AG04450 (cell line): ENCODE results near the gene EEPD1. TPM values are rescaled to one million over a fixed set of nuclear protein-coding genes. Genes with fewer than 3 reads are reported as not detected.
"Not testable (repeated sequence)": the region's sequence is repeated elsewhere in the genome, so short reads cannot be mapped to it uniquely, and the experiment has no call there.

Experiments used
- CTCF ChIA-PET: fragments of 300-600, 350-600 bp; formaldehyde crosslinking; extraction: SDS; loops from one replicate; lab custom pipeline; 2022; ENCODE audit warnings: antibody characterized with exemption, inconsistent platforms; lab: Charles Lee
- POLR2A ChIA-PET: fragments of 350-600 bp; formaldehyde crosslinking; extraction: SDS; loops from one replicate; lab custom pipeline; 2021; ENCODE audit warnings: antibody characterized with exemption, inconsistent platforms; lab: Yijun Ruan, JAX
- DNase-seq: peaks from one replicate; pipeline ENCODE4 v3.0.0-alpha.2; 2011; ENCODE audit warnings: low read depth, low spot score
- H3K27ac ChIP-seq: one replicate; pipeline ENCODE4 v1.5.1; 2012; ENCODE audit warnings: low read depth, low read length, control low read depth
- H3K27me3 ChIP-seq: one replicate; pipeline ENCODE4 v1.6.0; 2012; ENCODE audit warnings: low read length; ENCODE audit not compliant: control insufficient read depth, insufficient read depth
- H3K4me3 ChIP-seq: 2 replicates; pipeline ENCODE4 v1.5.1; 2011; ENCODE audit warnings: mild to moderate bottlenecking, low read depth, low read length, control low read depth
- H3K9me3 ChIP-seq: 2 replicates; pipeline ENCODE4 v1.5.1; 2012; ENCODE audit warnings: low read length; ENCODE audit not compliant: control insufficient read depth, insufficient read depth
- polyA plus RNA-seq: library from polyadenylated mRNA; depleted of rRNA; stranded (reverse); fragments of >200 nt; gene quantifications from 2 replicates; pipeline ENCODE4 v1.2.3, GENCODE V29; 2011
- TF ChIP-seq, protein P1 (sequence below): IDR thresholded peaks from 2 replicates; pipeline ENCODE4 v1.5.1; 2011; ENCODE audit warnings: low read depth, low read length, control low read depth, inconsistent platforms

EEPD1 gene
- polyA plus RNA-seq, 1 experiment = 21.1 TPM

- ChIA-PET POLR2A (no interaction called here), CTCF (interaction anchor here (0.7 kb wide), 1 partner anchor 277 kb away, joined by 7 read pairs; no protein-coding TSS in a partner anchor)
- no peaks in the 10 kb centered on the region for H3K27me3 ChIP-seq
- no peak for DNase-seq
- no peaks in the 10 kb centered on the region for H3K9me3 ChIP-seq
- H3K27ac ChIP-seq = no peak overlapping the region
- TF ChIP-seq, protein P1, sequence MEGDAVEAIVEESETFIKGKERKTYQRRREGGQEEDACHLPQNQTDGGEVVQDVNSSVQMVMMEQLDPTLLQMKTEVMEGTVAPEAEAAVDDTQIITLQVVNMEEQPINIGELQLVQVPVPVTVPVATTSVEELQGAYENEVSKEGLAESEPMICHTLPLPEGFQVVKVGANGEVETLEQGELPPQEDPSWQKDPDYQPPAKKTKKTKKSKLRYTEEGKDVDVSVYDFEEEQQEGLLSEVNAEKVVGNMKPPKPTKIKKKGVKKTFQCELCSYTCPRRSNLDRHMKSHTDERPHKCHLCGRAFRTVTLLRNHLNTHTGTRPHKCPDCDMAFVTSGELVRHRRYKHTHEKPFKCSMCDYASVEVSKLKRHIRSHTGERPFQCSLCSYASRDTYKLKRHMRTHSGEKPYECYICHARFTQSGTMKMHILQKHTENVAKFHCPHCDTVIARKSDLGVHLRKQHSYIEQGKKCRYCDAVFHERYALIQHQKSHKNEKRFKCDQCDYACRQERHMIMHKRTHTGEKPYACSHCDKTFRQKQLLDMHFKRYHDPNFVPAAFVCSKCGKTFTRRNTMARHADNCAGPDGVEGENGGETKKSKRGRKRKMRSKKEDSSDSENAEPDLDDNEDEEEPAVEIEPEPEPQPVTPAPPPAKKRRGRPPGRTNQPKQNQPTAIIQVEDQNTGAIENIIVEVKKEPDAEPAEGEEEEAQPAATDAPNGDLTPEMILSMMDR = no peak
- no peak overlapping the region for H3K4me3 ChIP-seq
Measured at GRCh38 chr7:36249091-36249490, 96.0 kb downstream of the EEPD1 start.

- DNase-seq = no peak
- no peak overlapping the region for H3K4me3 ChIP-seq
- TF ChIP-seq, protein P1 = no peak
- no peaks in the 10 kb centered on the region for H3K9me3 ChIP-seq
- no peaks in the 10 kb centered on the region for H3K27me3 ChIP-seq
- ChIA-PET CTCF (no interaction called here), POLR2A (no interaction called here)
- H3K27ac ChIP-seq = no peak overlapping the region
Measured at GRCh38 chr7:36253699-36254098, 100.6 kb downstream of the EEPD1 start.

DNA sequence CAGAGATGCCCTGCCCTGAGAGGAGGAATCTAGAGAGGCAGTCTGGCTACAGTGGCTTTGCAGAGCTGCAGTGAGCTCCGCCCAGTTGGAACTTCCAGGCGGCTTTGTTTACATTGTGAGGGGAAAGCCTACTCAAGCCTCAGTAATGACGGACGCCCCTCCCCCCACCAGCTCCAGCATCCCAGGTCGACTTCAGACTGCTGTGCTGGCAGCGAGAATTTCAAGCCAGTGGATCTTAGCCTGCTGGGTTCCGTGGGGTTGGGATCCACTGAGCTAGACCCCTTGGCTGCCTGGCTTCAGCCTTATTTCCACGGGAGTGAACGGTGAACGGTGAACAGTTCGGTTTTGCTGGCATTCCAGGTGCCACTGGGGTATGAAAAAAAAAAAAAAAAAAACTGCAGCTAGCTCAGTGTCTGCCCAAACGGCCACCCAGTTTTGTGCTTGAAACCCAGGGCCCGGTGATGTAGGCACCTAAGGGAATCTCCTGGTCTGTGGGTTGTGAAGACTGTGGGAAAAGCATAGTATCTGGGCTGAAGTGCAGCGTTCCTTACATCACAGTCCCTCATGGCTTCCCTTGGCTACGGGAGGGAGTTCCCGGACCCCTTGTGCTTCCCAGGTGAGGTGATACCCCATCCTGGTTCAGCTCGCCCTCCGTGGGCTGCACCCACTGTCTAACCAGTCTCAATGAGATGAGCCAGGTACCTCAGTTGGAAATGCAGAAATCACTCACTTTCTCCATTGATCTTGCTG, 105.6 kb downstream of the EEPD1 start:
- peak; percentile 84 for DNase-seq
- not testable (repeated sequence) for H3K4me3 ChIP-seq, H3K9me3 ChIP-seq, H3K27me3 ChIP-seq
- POLR2A ChIA-PET = interaction anchor here (0.7 kb wide), 1 partner anchor 59 kb away, joined by 5 read pairs; no protein-coding TSS in a partner anchor
- CTCF ChIA-PET = interaction anchor here (1.0 to 1.1 kb wide), 2 partner anchors 23 to 33 kb away, joined by 3 to 4 read pairs; no protein-coding TSS in a partner anchor
- peak overlapping the region; percentile 47 for H3K27ac ChIP-seq

- TF ChIP-seq, protein P1 = no peak
- no peak for DNase-seq
- Histone ChIP-seq H3K9me3 (no peaks in the 10 kb centered on the region), H3K27me3 (no peaks in the 10 kb centered on the region), H3K27ac (no peak overlapping the region), H3K4me3 (no peak overlapping the region)
- ChIA-PET POLR2A (no interaction called here), CTCF (no interaction called here)
Measured at GRCh38 chr7:36260481-36260880, 107.4 kb downstream of the EEPD1 start.

GRCh38 chr7:36261019-36261754, 108.1 kb downstream of the EEPD1 start:
- H3K27ac ChIP-seq = peak overlapping the region; percentile 41
- H3K9me3 ChIP-seq = no peaks in the 10 kb centered on the region
- H3K27me3 ChIP-seq = no peaks in the 10 kb centered on the region
- no peak overlapping the region for H3K4me3 ChIP-seq
- CTCF ChIA-PET = no interaction called here
- TF ChIP-seq, protein P1 = no peak
- peak; percentile 20 for DNase-seq
- POLR2A ChIA-PET = no interaction called here
